OCI-LY1 (cell line): Measurements from ENCODE around the gene RPL22.

ENCODE experiments used
- EZH2 ChIP-seq: fragments of 200-600 bp; sonication (generic), shearing (Covaris generic); IDR thresholded peaks from 2 replicates; pipeline ENCODE4 v1.8.0; 2017; ENCODE audit warnings: borderline replicate concordance, mixed run types, mild to moderate bottlenecking, antibody characterized with exemption, low read length, moderate library complexity, mixed read lengths
- TF ChIP-seq, protein P1 (sequence below): fragments of 200-600 bp; sonication (generic), shearing (Covaris generic); IDR thresholded peaks from 2 replicates; pipeline ENCODE4 v1.5.1; 2017; ENCODE audit warnings: mild to moderate bottlenecking, antibody characterized with exemption, low read length, moderate library complexity, mixed read lengths

DNA sequence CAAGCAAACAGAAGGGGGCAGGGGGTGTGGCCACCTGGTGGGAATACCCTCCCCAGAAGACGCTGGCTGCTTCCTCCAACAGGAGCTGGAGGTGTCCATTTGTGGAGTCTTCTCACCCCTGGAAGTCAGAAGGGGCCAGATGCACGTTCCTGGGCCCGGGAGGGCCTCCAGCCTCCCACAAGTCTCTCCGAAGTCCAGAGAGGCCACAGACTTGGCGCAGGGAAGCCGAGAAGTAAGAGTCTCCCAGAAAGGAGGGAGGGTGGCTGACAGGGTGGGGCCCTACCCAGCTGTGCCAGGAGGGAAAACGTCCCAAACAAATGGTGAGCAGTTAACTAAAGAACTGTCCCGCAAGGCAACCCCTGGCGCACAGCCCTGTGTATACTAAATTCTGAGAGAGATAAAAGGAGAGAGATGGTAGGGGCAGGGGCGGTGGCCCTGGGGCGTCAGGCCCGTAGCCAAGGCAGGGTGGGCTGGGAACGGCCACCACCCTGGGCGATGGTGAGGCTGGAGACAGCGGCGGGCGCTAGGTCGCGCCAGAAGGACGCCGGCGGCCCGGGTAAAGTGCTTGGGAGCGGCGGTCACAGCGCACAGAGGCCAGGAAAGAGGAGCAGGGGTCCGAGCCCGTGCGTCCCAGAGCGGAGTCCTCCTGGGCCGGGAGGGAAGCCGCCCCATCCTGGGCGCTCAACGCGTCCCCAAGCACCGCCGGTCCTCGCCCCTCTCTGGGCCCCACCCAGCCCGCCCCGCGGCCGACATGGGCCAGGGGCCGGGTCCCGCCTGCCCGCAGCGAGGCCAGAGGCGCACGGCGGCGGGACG lies 20.4 kb downstream of the RPL22 start:
- TF ChIP-seq, protein P1, sequence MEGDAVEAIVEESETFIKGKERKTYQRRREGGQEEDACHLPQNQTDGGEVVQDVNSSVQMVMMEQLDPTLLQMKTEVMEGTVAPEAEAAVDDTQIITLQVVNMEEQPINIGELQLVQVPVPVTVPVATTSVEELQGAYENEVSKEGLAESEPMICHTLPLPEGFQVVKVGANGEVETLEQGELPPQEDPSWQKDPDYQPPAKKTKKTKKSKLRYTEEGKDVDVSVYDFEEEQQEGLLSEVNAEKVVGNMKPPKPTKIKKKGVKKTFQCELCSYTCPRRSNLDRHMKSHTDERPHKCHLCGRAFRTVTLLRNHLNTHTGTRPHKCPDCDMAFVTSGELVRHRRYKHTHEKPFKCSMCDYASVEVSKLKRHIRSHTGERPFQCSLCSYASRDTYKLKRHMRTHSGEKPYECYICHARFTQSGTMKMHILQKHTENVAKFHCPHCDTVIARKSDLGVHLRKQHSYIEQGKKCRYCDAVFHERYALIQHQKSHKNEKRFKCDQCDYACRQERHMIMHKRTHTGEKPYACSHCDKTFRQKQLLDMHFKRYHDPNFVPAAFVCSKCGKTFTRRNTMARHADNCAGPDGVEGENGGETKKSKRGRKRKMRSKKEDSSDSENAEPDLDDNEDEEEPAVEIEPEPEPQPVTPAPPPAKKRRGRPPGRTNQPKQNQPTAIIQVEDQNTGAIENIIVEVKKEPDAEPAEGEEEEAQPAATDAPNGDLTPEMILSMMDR = no peak
- TF ChIP-seq EZH2 = no peak
